Hepatocyte (in vitro differentiated cells): Measurements from ENCODE around the gene AANAT. TPM values are rescaled to one million over a fixed set of nuclear protein-coding genes. Genes with fewer than 3 reads are reported as not detected.

Experiments used
- DNase-seq: peaks from one replicate; pipeline ENCODE4 v3.0.0-alpha.2; 2016; ENCODE audit warnings: low spot score
- H2AFZ ChIP-seq: fragments of 200-600 bp; sonication (generic); 2 replicates; pipeline ENCODE4 v1.6.0; 2016; ENCODE audit warnings: antibody characterized with exemption, mild to moderate bottlenecking
- H3K27ac ChIP-seq: fragments of 200-600 bp; sonication (generic); 2 replicates; pipeline ENCODE4 v1.5.1; 2016; ENCODE audit warnings: mild to moderate bottlenecking
- H3K27me3 ChIP-seq: fragments of 200-600 bp; sonication (generic); 2 replicates; pipeline ENCODE4 v1.6.1; 2016
- H3K36me3 ChIP-seq: fragments of 200-600 bp; sonication (generic); replicated peaks from 2 replicates; pipeline ENCODE4 v1.5.1; 2016; ENCODE audit warnings: low read depth; ENCODE audit not compliant: insufficient read depth
- H3K4me1 ChIP-seq: fragments of 200-600 bp; sonication (generic); 2 replicates; pipeline ENCODE4 v1.5.1; 2016; ENCODE audit warnings: mild to moderate bottlenecking, moderate library complexity; ENCODE audit not compliant: insufficient read depth
- H3K4me2 ChIP-seq: fragments of 200-600 bp; sonication (generic); 2 replicates; pipeline ENCODE4 v1.6.0; 2016
- H3K4me3 ChIP-seq: fragments of 200-600 bp; sonication (generic); 2 replicates; pipeline ENCODE4 v1.5.1; 2016; ENCODE audit warnings: mild to moderate bottlenecking
- H3K79me2 ChIP-seq: fragments of 200-600 bp; sonication (generic); 2 replicates; pipeline ENCODE4 v1.6.0; 2017; ENCODE audit warnings: mild to moderate bottlenecking
- H3K9me2 ChIP-seq: fragments of 200-600 bp; sonication (generic); replicated peaks from 2 replicates; pipeline ENCODE4 v1.6.0; 2017; ENCODE audit warnings: mild to moderate bottlenecking; ENCODE audit not compliant: insufficient read depth
- H3K9me3 ChIP-seq: fragments of 200-600 bp; sonication (generic); 2 replicates; pipeline ENCODE4 v1.5.1; 2016; ENCODE audit warnings: low read depth, mild to moderate bottlenecking
- H4K20me1 ChIP-seq: fragments of 200-600 bp; sonication (generic); 2 replicates; pipeline ENCODE4 v1.6.0; 2016; ENCODE audit warnings: mild to moderate bottlenecking; ENCODE audit not compliant: insufficient read depth, poor library complexity, severe bottlenecking
- EZH2 ChIP-seq: fragments of 200-600 bp; sonication (generic); IDR thresholded peaks from 2 replicates; pipeline ENCODE4 v1.6.1; 2016; ENCODE audit warnings: antibody characterized with exemption, mild to moderate bottlenecking, borderline replicate concordance
- EZH2phosphoT487 ChIP-seq: fragments of 200-600 bp; sonication (generic); IDR thresholded peaks from one replicate; pipeline ENCODE4 v1.6.1; 2018; ENCODE audit warnings: antibody characterized with exemption, mild to moderate bottlenecking, low read depth, moderate library complexity; ENCODE audit not compliant: unreplicated experiment, severe bottlenecking
- WGBS: methylation state at CpG from one replicate; pipeline ENCODE4 v1.1.6; 2016; ENCODE audit warnings: low lambda C conversion rate; ENCODE audit errors: missing lambda C conversion rate; 5-methylcytosine and 5-hydroxymethylcytosine counted together
- polyA plus RNA-seq: library from polyadenylated mRNA; unstranded; fragments of >200 nt; fragmentation: Nextera tagmentation; extraction: Ambion mirVana; gene quantifications from 2 replicates; pipeline ENCODE4 v1.2.1, GENCODE V29; 2016
- total RNA-seq: library from RNA; depleted of rRNA; stranded (reverse); fragments of >200 nt; gene quantifications from 2 replicates; pipeline ENCODE4 v1.2.3, GENCODE V29; 2014
- TF ChIP-seq, protein P1 (sequence below): fragments of 200-600 bp; sonication (generic); IDR thresholded peaks from 2 replicates; pipeline ENCODE4 v1.5.1; 2016; ENCODE audit warnings: antibody characterized with exemption, mild to moderate bottlenecking; ENCODE audit not compliant: poor library complexity

AANAT gene
- total and polyA plus RNA-seq, 2 experiments from 2014 or later = not detected

DNA sequence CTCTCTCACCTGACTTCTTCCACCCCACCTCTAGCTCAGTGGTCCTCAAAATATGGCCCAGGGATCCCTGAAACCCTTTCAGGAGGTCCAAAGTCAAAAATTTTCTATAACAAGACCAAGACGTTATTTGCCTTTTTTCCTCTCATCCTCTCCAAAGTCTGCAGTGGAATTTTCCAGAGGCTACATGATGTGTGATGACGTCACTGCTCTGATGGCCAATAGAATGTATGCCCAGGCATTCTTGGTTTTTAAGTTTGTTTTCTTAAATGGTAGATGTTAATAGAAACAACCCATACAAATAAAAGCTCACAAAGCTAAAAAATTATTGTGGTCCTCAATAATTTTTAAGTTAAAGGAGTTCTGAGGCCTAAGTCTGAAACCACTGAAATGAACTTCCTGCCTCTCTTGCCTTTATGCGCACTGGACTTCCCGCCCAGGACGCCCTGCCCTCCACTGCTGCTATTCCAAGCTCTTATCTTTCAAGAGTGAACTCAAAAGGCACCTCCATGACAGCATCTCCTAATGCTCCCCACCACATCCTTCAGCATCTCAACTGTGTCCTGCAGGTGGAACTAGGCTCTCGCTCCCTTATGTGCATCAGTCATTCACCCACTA, 28.0 kb upstream of the AANAT start:
- 95% methylated on average over 6 of the region's 6 CpGs for WGBS
- TF ChIP-seq EZH2 (no peak), EZH2phosphoT487 (no peak)
- TF ChIP-seq, protein P1, sequence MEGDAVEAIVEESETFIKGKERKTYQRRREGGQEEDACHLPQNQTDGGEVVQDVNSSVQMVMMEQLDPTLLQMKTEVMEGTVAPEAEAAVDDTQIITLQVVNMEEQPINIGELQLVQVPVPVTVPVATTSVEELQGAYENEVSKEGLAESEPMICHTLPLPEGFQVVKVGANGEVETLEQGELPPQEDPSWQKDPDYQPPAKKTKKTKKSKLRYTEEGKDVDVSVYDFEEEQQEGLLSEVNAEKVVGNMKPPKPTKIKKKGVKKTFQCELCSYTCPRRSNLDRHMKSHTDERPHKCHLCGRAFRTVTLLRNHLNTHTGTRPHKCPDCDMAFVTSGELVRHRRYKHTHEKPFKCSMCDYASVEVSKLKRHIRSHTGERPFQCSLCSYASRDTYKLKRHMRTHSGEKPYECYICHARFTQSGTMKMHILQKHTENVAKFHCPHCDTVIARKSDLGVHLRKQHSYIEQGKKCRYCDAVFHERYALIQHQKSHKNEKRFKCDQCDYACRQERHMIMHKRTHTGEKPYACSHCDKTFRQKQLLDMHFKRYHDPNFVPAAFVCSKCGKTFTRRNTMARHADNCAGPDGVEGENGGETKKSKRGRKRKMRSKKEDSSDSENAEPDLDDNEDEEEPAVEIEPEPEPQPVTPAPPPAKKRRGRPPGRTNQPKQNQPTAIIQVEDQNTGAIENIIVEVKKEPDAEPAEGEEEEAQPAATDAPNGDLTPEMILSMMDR = no peak
- Histone ChIP-seq H3K79me2 (peaks cover 94% of the 10 kb centered on the region), H3K27me3 (no peaks in the 10 kb centered on the region), H3K9me3 (no peaks in the 10 kb centered on the region), H3K9me2 (no peaks in the 10 kb centered on the region), H3K27ac (no peak overlapping the region), H3K36me3 (no peaks in the 10 kb centered on the region), H3K4me2 (no peak overlapping the region), H4K20me1 (peaks cover 41% of the 10 kb centered on the region), H3K4me3 (no peak overlapping the region), H2AFZ (no peak overlapping the region), H3K4me1 (peaks cover 3% of the 10 kb centered on the region)
- no peak for DNase-seq

GRCh38 chr17:76440751-76441362, 26.5 kb upstream of the AANAT start:
- H3K27ac ChIP-seq = no peak overlapping the region
- no peaks in the 10 kb centered on the region for H3K9me2 ChIP-seq
- DNase-seq = no peak
- 82% methylated on average over 2 of the region's 2 CpGs for WGBS
- no peak overlapping the region for H3K4me3 ChIP-seq
- no peaks in the 10 kb centered on the region for H3K36me3 ChIP-seq
- H3K9me3 ChIP-seq = no peaks in the 10 kb centered on the region
- H3K4me1 ChIP-seq = peaks cover 9% of the 10 kb centered on the region
- no peak overlapping the region for H2AFZ ChIP-seq
- peaks cover 97% of the 10 kb centered on the region for H3K79me2 ChIP-seq
- TF ChIP-seq, protein P1 = no peak
- no peak for TF ChIP-seq EZH2
- no peak for TF ChIP-seq EZH2phosphoT487
- H3K4me2 ChIP-seq = no peak overlapping the region
- H3K27me3 ChIP-seq = no peaks in the 10 kb centered on the region
- peaks cover 44% of the 10 kb centered on the region for H4K20me1 ChIP-seq

GRCh38 chr17:76441686-76442340, 25.6 kb upstream of the AANAT start:
- Histone ChIP-seq H3K4me2 (no peak overlapping the region), H3K4me1 (peaks cover 17% of the 10 kb centered on the region), H3K9me2 (no peaks in the 10 kb centered on the region), H2AFZ (no peak overlapping the region), H3K27me3 (no peaks in the 10 kb centered on the region), H3K9me3 (no peaks in the 10 kb centered on the region), H3K36me3 (no peaks in the 10 kb centered on the region), H3K27ac (no peak overlapping the region), H4K20me1 (peaks cover 46% of the 10 kb centered on the region), H3K4me3 (no peak overlapping the region), H3K79me2 (peaks cover 94% of the 10 kb centered on the region)
- DNase-seq = no peak
- WGBS = 75% methylated on average over 13 of the region's 13 CpGs
- TF ChIP-seq, protein P1 = no peak
- no peak for TF ChIP-seq EZH2
- TF ChIP-seq EZH2phosphoT487 = no peak
